Measurements from ENCODE around the gene LDLRAD1.
A peak's percentile ranks its signal among the peaks of the same experiment; 100 is the strongest.
"Not testable (repeated sequence)": the region's sequence is repeated elsewhere in the genome, so short reads cannot be mapped to it uniquely, and the experiment has no call there.

LDLRAD1 gene

DNA sequence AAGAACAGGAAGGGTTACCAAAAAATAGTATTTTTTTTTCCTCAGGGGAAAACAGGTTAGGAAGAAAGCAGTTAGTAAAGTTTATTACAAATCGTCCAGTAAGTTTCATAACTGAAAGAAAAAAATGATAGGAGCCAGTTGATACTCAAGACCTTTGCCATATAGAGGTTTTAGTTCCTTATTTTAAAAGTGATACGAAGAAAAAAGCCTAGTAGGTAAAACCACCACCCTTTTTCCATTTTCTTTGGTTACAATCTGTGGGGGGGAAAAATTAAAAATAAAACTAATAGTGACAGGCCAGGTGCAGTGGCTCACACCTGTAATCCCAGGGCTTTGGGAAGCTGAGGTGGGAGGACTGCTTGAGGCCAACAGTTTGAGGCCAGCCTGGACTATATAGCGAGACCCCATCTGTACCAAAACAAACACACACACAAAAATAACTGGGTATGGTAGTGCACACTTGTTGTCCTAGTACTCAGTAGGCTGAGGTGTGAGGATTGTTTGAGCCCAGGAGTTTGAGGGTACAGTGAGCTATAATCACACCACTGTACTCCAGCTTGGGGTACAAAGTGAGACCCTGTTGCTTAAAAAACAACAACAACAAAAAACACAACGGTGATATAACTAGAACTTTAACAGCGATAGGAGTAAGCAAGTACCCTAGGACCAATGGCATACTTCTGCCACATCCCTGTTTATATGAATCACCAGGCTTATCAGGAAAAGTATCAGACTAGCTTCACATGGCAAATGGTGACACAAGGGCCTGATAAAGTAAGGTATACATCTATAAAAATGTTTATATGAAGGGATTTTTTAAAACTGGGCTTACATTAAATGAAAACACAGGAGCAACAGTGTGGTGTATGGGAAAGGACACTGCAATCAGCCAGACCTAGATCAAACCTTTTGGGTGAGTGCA, 29.7 kb upstream of the LDLRAD1 start:
- TF ChIP-seq POLR2AphosphoS5 (IDR thresholded peaks at IDR 0.05; ENCODE audit: low read depth, low read length) (no peak), SPI1 (IDR thresholded peaks at IDR 0.05; ENCODE audit: low read depth, low read length) (no peak), PAX5 (IDR thresholded peaks at IDR 0.05; ENCODE audit: insufficient read depth, low read length, severe bottlenecking) (no peak), POLR2A (IDR thresholded peaks at IDR 0.05; ENCODE audit: low read depth, low read length) (no peak)
- FAIRE-seq (peak; percentile 66), DNase-seq (ENCODE audit: insufficient read length, low spot score) (no peak)

DNA sequence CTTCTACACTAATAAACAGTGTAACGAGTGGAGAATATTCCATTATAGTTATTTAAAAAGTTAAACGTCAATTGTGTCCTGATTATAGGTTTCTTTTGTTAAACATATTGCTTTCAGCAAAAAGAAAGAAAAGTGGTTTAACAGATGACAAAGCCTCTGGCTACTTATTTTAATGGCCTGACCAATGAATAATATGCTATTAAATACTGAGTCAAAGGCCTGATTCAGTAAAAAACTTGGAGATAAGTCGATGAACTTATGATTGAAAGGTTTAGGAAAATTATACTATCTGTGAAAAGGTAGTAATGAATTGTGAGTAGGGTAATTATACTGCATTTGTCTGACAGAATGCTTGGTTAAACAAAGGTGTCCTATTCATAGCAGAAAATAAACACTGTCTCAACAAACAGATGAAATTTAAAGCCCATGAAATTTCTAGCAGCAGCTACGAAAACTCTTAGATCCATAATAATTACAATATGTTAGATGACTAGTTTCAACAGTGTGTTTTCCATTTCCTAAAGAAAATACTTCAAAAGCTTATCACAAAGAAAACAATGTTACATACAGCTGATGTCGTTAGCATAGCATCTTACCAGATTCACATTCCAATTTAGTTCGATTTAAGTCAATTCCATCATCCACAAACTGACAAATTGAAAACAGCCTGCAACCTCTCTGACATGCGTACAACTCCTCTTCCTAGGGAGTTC, 28.8 kb upstream of the LDLRAD1 start:
- DNase-seq (ENCODE audit: insufficient read length, low spot score) (no peak), FAIRE-seq (peak; percentile 50)
- TF ChIP-seq POLR2AphosphoS5 (IDR thresholded peaks at IDR 0.05; ENCODE audit: low read depth, low read length): no peak
- no peak for TF ChIP-seq TAF1 (IDR thresholded peaks at IDR 0.05; ENCODE audit: low read depth, low read length)
- TF ChIP-seq SPI1 (IDR thresholded peaks at IDR 0.05; ENCODE audit: low read depth, low read length): no peak
- no peak for TF ChIP-seq POLR2A (IDR thresholded peaks at IDR 0.05; ENCODE audit: low read depth, low read length)
- TF ChIP-seq PAX5 (IDR thresholded peaks at IDR 0.05; ENCODE audit: insufficient read depth, low read length, severe bottlenecking): no peak
- no peak for TF ChIP-seq POU2F2 (IDR thresholded peaks at IDR 0.05; ENCODE audit: low read depth, low read length)

DNA sequence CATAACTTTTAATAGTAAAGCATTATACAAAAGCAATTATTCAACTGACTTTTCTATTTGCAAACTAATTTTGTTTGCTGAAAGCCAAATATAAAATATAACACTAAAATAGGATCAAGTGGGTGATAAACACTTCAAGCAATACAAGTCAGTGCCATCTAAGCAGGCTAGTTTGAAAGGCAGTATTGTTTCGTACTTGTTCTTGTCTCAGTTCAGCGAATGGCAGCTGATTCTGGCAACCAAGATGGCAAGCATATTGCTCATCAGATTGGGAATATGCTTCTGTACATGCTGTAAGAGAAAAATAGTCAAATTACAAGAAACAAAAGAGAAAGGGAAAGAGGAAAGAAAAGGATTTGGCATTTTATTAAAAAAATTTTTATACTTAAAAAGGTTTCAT, 27.5 kb upstream of the LDLRAD1 start:
- TF ChIP-seq POU2F2 (IDR thresholded peaks at IDR 0.05; ENCODE audit: low read depth, low read length) (no peak), POLR2AphosphoS5 (IDR thresholded peaks at IDR 0.05; ENCODE audit: low read depth, low read length) (no peak), SPI1 (IDR thresholded peaks at IDR 0.05; ENCODE audit: low read depth, low read length) (no peak), TAF1 (IDR thresholded peaks at IDR 0.05; ENCODE audit: low read depth, low read length) (no peak), PAX5 (IDR thresholded peaks at IDR 0.05; ENCODE audit: insufficient read depth, low read length, severe bottlenecking) (no peak), POLR2A (IDR thresholded peaks at IDR 0.05; ENCODE audit: low read depth, low read length) (no peak)
- DNase-seq (ENCODE audit: insufficient read length, low spot score) (no peak), FAIRE-seq (no peak)

DNA sequence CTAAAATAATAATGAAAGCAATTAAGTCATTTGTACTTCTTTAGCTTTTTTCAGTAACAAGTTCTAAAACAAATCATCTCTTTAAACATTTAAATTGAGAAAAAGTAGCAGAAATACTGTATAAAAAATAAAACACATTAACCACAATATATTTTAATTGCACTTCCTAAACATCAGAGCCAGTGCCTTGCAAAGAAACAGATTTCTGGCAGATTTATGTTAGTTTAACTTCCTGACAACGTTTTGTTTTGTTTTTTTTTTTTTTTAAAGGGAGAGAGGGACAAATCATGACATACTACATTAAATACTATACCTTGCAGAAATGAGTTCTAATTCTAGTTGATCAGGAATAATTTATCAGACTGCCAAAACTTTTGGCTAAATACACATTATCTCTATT, 23.8 kb upstream of the LDLRAD1 start:
- DNase-seq (ENCODE audit: insufficient read length, low spot score): no peak
- FAIRE-seq: no peak
- TF ChIP-seq PAX5 (IDR thresholded peaks at IDR 0.05; ENCODE audit: insufficient read depth, low read length, severe bottlenecking): no peak
- no peak for TF ChIP-seq SPI1 (IDR thresholded peaks at IDR 0.05; ENCODE audit: low read depth, low read length)
- TF ChIP-seq POU2F2 (IDR thresholded peaks at IDR 0.05; ENCODE audit: low read depth, low read length): no peak
- TF ChIP-seq POLR2AphosphoS5 (IDR thresholded peaks at IDR 0.05; ENCODE audit: low read depth, low read length): no peak
- no peak for TF ChIP-seq POLR2A (IDR thresholded peaks at IDR 0.05; ENCODE audit: low read depth, low read length)
- no peak for TF ChIP-seq TAF1 (IDR thresholded peaks at IDR 0.05; ENCODE audit: low read depth, low read length)

DNA sequence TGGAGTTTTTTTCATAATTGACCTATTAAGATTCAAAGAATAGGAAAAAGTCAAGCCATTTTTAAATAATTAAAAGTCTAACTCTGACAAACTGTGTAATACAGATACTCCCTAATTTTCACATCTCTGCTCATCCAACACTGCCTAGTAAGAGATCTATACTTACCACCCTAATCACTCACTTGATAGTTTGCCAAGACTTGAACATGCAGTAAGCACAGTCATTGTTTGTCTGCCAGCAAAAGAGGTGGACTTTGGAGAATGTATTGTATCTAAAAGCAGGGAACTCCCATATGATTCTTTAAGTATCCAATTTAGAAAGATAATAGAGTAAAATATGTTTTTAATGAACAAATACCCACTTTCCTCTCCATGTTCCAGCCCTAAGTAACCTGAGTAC, 19.5 kb upstream of the LDLRAD1 start:
- TF ChIP-seq POLR2AphosphoS5 (IDR thresholded peaks at IDR 0.05; ENCODE audit: low read depth, low read length) (no peak), POLR2A (IDR thresholded peaks at IDR 0.05; ENCODE audit: low read depth, low read length) (no peak), POU2F2 (IDR thresholded peaks at IDR 0.05; ENCODE audit: low read depth, low read length) (no peak), PAX5 (IDR thresholded peaks at IDR 0.05; ENCODE audit: insufficient read depth, low read length, severe bottlenecking) (no peak), TAF1 (IDR thresholded peaks at IDR 0.05; ENCODE audit: low read depth, low read length) (no peak), SPI1 (IDR thresholded peaks at IDR 0.05; ENCODE audit: low read depth, low read length) (no peak)
- FAIRE-seq: no peak
- DNase-seq (ENCODE audit: insufficient read length, low spot score): no peak

DNA sequence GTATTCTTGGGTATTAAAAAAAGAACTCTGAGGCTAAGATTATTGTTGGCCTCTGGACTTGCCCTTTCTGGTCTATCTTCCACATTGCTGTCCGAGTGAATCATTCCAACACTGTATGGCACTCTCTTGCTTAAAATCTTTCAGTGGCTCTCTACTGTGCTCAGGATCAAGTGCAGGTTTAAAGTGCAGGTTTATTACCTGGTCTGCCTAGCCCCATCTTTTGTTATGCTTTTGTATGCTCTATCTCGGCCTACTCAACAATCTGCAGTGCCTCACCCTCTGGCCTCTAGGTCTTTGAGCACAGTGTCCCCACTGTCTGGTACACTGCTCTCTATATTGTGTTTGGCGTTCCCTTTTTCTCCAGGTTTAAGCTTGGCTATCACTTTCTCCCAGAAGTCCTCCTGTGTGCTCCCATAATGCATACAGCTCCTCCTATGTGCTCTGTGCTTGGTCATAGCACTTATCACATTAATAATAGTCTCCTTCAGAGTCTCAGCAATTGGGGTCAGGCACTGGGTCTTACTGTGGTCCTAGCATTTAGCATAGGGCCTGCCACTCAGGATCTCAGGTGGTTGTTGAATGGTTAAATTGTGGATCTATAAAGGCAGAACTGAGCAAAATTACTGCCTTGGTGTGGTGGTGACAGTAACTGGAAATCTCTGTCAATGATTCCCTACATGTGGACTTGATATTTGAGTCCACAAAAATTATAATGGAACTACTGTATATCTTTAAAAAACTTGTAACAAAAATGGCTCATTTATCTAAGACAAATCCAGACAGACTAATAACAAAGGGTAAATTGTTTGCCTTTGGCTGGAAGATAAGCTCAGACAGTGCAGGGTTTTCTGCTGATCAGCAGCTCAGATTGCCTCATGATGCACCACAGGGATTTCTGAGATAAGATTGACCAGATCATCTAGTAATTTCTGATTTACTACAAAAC, 10.6 kb upstream of the LDLRAD1 start:
- DNase-seq (ENCODE audit: insufficient read length, low spot score) (no peak), FAIRE-seq (no peak)
- no peak for TF ChIP-seq TAF1 (IDR thresholded peaks at IDR 0.05; ENCODE audit: low read depth, low read length)
- TF ChIP-seq POLR2AphosphoS5 (IDR thresholded peaks at IDR 0.05; ENCODE audit: low read depth, low read length): no peak
- no peak for TF ChIP-seq SPI1 (IDR thresholded peaks at IDR 0.05; ENCODE audit: low read depth, low read length)
- no peak for TF ChIP-seq PAX5 (IDR thresholded peaks at IDR 0.05; ENCODE audit: insufficient read depth, low read length, severe bottlenecking)
- no peak for TF ChIP-seq POU2F2 (IDR thresholded peaks at IDR 0.05; ENCODE audit: low read depth, low read length)
- no peak for TF ChIP-seq POLR2A (IDR thresholded peaks at IDR 0.05; ENCODE audit: low read depth, low read length)

DNA sequence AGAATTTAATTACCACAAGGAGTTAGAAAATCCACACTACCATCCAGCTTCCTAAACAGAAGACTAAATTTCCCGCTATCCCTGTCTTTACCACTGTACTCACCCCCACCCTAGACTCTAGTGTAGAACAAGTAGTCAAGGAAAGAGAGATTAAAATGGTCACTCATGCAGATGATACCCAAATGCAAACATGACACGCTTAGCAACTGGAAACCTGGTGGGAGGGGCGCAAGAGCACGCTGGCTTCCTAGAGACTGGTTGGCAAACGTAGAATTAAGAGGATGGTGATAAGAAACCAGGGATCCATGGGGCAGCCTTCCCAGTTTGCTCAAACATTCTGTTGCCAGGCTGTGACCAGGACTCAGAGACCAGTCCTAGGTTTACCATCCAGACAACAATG, 9.9 kb upstream of the LDLRAD1 start:
- TF ChIP-seq POLR2AphosphoS5 (IDR thresholded peaks at IDR 0.05; ENCODE audit: low read depth, low read length) (no peak), TAF1 (IDR thresholded peaks at IDR 0.05; ENCODE audit: low read depth, low read length) (no peak), POLR2A (IDR thresholded peaks at IDR 0.05; ENCODE audit: low read depth, low read length) (no peak), SPI1 (IDR thresholded peaks at IDR 0.05; ENCODE audit: low read depth, low read length) (no peak), PAX5 (IDR thresholded peaks at IDR 0.05; ENCODE audit: insufficient read depth, low read length, severe bottlenecking) (no peak), POU2F2 (IDR thresholded peaks at IDR 0.05; ENCODE audit: low read depth, low read length) (no peak)

DNA sequence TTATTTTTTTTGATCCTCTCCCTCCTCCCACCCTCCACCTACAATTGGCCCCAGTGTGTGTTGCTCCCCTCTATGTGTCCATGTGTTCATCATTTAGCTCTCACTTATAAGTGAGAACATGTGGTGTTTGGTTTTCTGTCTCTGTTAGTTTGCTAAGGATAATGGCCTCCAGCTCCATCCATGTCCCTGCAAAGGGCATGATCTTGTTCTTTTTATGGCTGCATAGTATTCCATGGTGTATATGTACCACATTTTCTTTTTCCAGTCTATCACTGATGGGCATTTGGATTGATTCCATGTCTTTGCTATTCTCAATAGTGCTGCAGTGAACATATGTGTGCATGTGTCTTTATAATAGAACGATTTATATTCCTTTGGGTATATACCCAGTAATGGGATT, 6.8 kb upstream of the LDLRAD1 start:
- DNase-seq (ENCODE audit: insufficient read length, low spot score); FAIRE-seq: not testable (repeated sequence)

More for the DNA sequence above, 9.9 kb upstream of the LDLRAD1 start:
- FAIRE-seq (no peak), DNase-seq (ENCODE audit: insufficient read length, low spot score) (no peak)

DNA sequence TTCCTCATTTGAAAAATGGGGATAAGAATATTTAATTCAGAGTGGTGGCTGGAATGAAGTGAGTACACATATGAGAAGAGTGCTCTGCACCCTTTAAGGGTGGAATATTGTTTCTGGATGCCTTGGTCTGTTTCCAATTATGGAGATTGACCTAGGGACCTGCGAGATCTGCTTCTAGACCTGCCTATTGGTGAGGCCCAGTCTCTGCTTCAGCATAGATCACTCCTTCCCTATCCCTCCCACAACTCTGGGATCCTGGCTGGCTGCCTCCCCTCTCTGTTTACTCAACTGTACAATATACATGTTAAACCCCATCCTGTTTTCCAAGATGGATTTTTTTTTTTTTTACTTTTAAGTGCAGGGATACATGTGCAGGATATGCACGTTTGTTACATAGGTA, 6.4 kb upstream of the LDLRAD1 start:
- TF ChIP-seq POLR2A (IDR thresholded peaks at IDR 0.05; ENCODE audit: low read depth, low read length): no peak
- no peak for TF ChIP-seq TAF1 (IDR thresholded peaks at IDR 0.05; ENCODE audit: low read depth, low read length)
- TF ChIP-seq PAX5 (IDR thresholded peaks at IDR 0.05; ENCODE audit: insufficient read depth, low read length, severe bottlenecking): no peak
- TF ChIP-seq POLR2AphosphoS5 (IDR thresholded peaks at IDR 0.05; ENCODE audit: low read depth, low read length): no peak
- TF ChIP-seq SPI1 (IDR thresholded peaks at IDR 0.05; ENCODE audit: low read depth, low read length): no peak
- no peak for DNase-seq (ENCODE audit: insufficient read length, low spot score)
- no peak for FAIRE-seq

DNA sequence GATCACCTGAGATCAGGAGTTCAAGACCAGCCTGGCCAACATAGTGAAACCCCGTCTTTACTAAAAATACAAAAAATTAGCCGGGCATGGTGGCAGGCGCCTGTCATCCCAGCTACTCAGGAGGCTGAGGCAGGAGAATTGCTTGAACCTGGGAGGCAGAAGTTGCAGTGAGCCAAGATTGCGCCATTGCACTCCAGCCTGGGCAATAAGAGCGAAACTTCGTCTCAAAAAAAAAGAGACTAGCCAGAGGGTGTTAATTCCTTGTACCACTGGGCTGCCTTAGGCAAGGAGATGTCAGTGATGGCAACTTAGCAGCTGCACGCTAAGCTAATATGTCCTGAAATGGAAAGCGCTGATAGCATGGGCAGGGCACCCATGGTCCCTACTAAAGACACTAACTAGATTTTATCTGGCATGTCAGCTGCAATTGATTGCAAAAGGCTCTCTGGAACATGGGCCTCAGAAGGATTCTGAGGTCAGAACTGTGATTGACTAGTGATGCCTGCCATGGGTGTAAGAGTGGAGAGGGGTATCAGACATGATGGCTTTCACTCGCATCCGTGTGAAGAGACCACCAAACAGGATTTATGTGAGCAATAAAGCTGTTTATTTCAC, 1.7 kb upstream of the LDLRAD1 start:
- not testable (repeated sequence) for FAIRE-seq; DNase-seq (ENCODE audit: insufficient read length, low spot score)
